Mucosa of descending colon (tissue), 3 donors: Measurements from ENCODE around the gene OSBPL5. TPM values are rescaled to one million over a fixed set of nuclear protein-coding genes. Genes with fewer than 3 reads are reported as not detected.

Experiments
- ATAC-seq: fragments of 200-7000 bp; cut with Tn5 transposase; one replicate; pipeline ENCODE4 v1.9.1; 2020; ENCODE audit warnings: mild to moderate bottlenecking, moderate library complexity
- DNase-seq, 3 donors: peaks; one replicate each; pipeline ENCODE4 v3.0.0-alpha.2; 2020
- H3K36me3 ChIP-seq: fragments of 200-600 bp; one replicate; pipeline ENCODE4 v1.8.0; 2021; ENCODE audit warnings: low read depth, mild to moderate bottlenecking
- H3K4me1 ChIP-seq: fragments of 200-600 bp; one replicate; pipeline ENCODE4 v1.8.0; 2021; ENCODE audit warnings: low read depth, mild to moderate bottlenecking
- H3K4me3 ChIP-seq: fragments of 200-600 bp; one replicate; pipeline ENCODE4 v1.8.0; 2021; ENCODE audit warnings: mild to moderate bottlenecking
- H3K9me3 ChIP-seq: fragments of 200-600 bp; one replicate; pipeline ENCODE4 v1.8.0; 2021; ENCODE audit warnings: mild to moderate bottlenecking
- CTCF ChIP-seq: fragments of 200-600 bp; IDR thresholded peaks from one replicate; pipeline ENCODE4 v1.8.0; 2022; ENCODE audit warnings: antibody characterized with exemption, mild to moderate bottlenecking
- intact Hi-C, 2 donors: fragments of 100-400 bp; cut with DNase I in 1 of 2; cut with micrococcal nuclease in 1 of 2; formaldehyde crosslinking; loops; one replicate each; pipeline versions ENCODE4 v1.11.0 to v1.11.1; 2022; cut with DNase I, micrococcal nuclease
- total RNA-seq, 3 donors: library from RNA; stranded (reverse); fragmentation: NEBNext Ultra II Directional in 2 of 3; extraction: Animal tissue kit (Norgen Biotek cat#: 25700) in 2 of 3; gene quantifications; one replicate each; pipeline versions ENCODE4 v1.2.1 to v1.2.4, GENCODE V29; 2021 to 2023
- donor health status: DM: no; HTN: no; CAD: no; lungs with moderate emphysema.
- donor health status: DM: no; HTN: no; CAD: no.
- donor health status: DM: no; HTN: yes; CAD: no.

The OSBPL5 gene
- total RNA-seq, 3 donors from 2014 or later, result 43.6 to 64.1 (median 52.4) TPM

GRCh38 chr11:3086114-3086513 lies 79.0 kb downstream of the OSBPL5 start:
- no peak for TF ChIP-seq CTCF
- Histone ChIP-seq H3K4me1 (no peaks in the 10 kb centered on the region), H3K9me3 (no peaks in the 10 kb centered on the region), H3K36me3 (no peaks in the 10 kb centered on the region), H3K4me3 (no peak overlapping the region)
- ATAC-seq, result peak; percentile 4
- intact Hi-C loops, result no loop called here
- no peak for DNase-seq

GRCh38 chr11:3085052-3085451 lies 80.1 kb downstream of the OSBPL5 start:
- H3K4me3 ChIP-seq, result no peak overlapping the region
- intact Hi-C loops, result no loop called here
- H3K36me3 ChIP-seq, result no peaks in the 10 kb centered on the region
- no peak for TF ChIP-seq CTCF
- H3K4me1 ChIP-seq, result no peaks in the 10 kb centered on the region
- no peaks in the 10 kb centered on the region for H3K9me3 ChIP-seq
- ATAC-seq (no peak), DNase-seq (no peak)

GRCh38 chr11:3083321-3083720 lies 81.8 kb downstream of the OSBPL5 start:
- no peaks in the 10 kb centered on the region for H3K4me1 ChIP-seq
- DNase-seq, result no peak
- intact Hi-C loops, result no loop called here
- H3K4me3 ChIP-seq, result no peak overlapping the region
- no peaks in the 10 kb centered on the region for H3K9me3 ChIP-seq
- no peak for ATAC-seq
- TF ChIP-seq CTCF, result no peak
- no peaks in the 10 kb centered on the region for H3K36me3 ChIP-seq

- intact Hi-C loops, result no loop called here
- no peaks in the 10 kb centered on the region for H3K9me3 ChIP-seq
- no peak overlapping the region for H3K4me3 ChIP-seq
- no peaks in the 10 kb centered on the region for H3K4me1 ChIP-seq
- no peak for DNase-seq
- ATAC-seq, result no peak
- no peaks in the 10 kb centered on the region for H3K36me3 ChIP-seq
- TF ChIP-seq CTCF, result no peak
These were observed 83.7 kb downstream of the OSBPL5 start for GRCh38 chr11:3081386-3081751.

- no peak for ATAC-seq
- H3K36me3 ChIP-seq, result no peaks in the 10 kb centered on the region
- no peaks in the 10 kb centered on the region for H3K9me3 ChIP-seq
- no peak for TF ChIP-seq CTCF
- H3K4me3 ChIP-seq, result no peak overlapping the region
- no peaks in the 10 kb centered on the region for H3K4me1 ChIP-seq
- no peak for DNase-seq
- intact Hi-C loops, result no loop called here
These were observed 84.3 kb downstream of the OSBPL5 start for GRCh38 chr11:3080733-3081385.

GRCh38 chr11:3080104-3080503 lies 85.0 kb downstream of the OSBPL5 start:
- Histone ChIP-seq H3K9me3 (no peaks in the 10 kb centered on the region), H3K4me1 (no peaks in the 10 kb centered on the region), H3K4me3 (no peak overlapping the region), H3K36me3 (no peaks in the 10 kb centered on the region)
- DNase-seq, result no peak
- no peak for TF ChIP-seq CTCF
- no peak for ATAC-seq
- intact Hi-C loops, result no loop called here
